T-helper 1 cell treated with Interleukin-12 subunit alpha and Interleukin-12 subunit beta and Interleukin-4 antibody, amounts not matched to agents 30 ng/mL and 1 ng/mL, for 36 hours (primary cell): Measurements from ENCODE around the gene KRTAP4-2. TPM values are rescaled to one million over a fixed set of nuclear protein-coding genes. Genes with fewer than 3 reads are reported as not detected.
"Not testable (repeated sequence)": the region's sequence is repeated elsewhere in the genome, so short reads cannot be mapped to it uniquely, and the experiment has no call there.

Source experiments
- intact Hi-C: fragments of 100-400 bp; cut with micrococcal nuclease; formaldehyde crosslinking; loops from one replicate; pipeline ENCODE4 v1.15.1; 2024
- total RNA-seq: library from RNA; stranded (reverse); gene quantifications from 2 replicates; pipeline ENCODE4 v1.2.3, GENCODE V29; 2022

Gene KRTAP4-2
- total RNA-seq, 1 donor from 2014 or later: not detected

GRCh38 chr17:41163828-41164227 is 14.2 kb downstream of the KRTAP4-2 start:
- intact Hi-C loops: no loop called here

- intact Hi-C loops: no loop called here
These were observed 17.4 kb downstream of the KRTAP4-2 start, which contains the start of gene KRTAP4-4 for GRCh38 chr17:41160648-41161047. TSS of gene KRTAP4-4 (minus strand) at chr17:41160748. CDS start at chr17:41160691, 57 bp downstream.

GRCh38 chr17:41160190-41160589 is 17.8 kb downstream of the KRTAP4-2 start:
- intact Hi-C loops: not testable (repeated sequence)

- intact Hi-C loops: no loop called here
These were observed 24.2 kb downstream of the KRTAP4-2 start for GRCh38 chr17:41153856-41154255.

GRCh38 chr17:41151525-41151924 is 26.5 kb downstream of the KRTAP4-2 start:
- intact Hi-C loops: no loop called here

GRCh38 chr17:41150026-41150425 is 28.0 kb downstream of the KRTAP4-2 start:
- intact Hi-C loops: no loop called here

GRCh38 chr17:41149652-41149985 is 28.4 kb downstream of the KRTAP4-2 start, which contains the start of gene KRTAP4-5:
TSS of gene KRTAP4-5 (minus strand) at chr17:41149825. CDS start at chr17:41149767, 58 bp downstream.
- intact Hi-C loops: no loop called here

GRCh38 chr17:41148971-41149651 is 28.9 kb downstream of the KRTAP4-2 start:
- intact Hi-C loops: not testable (repeated sequence)

- intact Hi-C loops: no loop called here
These were observed 30.4 kb downstream of the KRTAP4-2 start for GRCh38 chr17:41147531-41148204.

- intact Hi-C loops: no loop called here
These were observed 32.8 kb downstream of the KRTAP4-2 start for GRCh38 chr17:41145261-41145660.

- intact Hi-C loops: no loop called here
These were observed 33.2 kb downstream of the KRTAP4-2 start for GRCh38 chr17:41144846-41145245.

- intact Hi-C loops: no loop called here
These were observed 36.7 kb downstream of the KRTAP4-2 start for GRCh38 chr17:41141361-41141760.

- intact Hi-C loops: no loop called here
These were observed 37.5 kb downstream of the KRTAP4-2 start, which contains the start of gene KRTAP4-6 for GRCh38 chr17:41140360-41141131. TSS of gene KRTAP4-6 (minus strand) at chr17:41140544. CDS start at chr17:41140487, 57 bp downstream.

GRCh38 chr17:41139865-41140264 is 38.2 kb downstream of the KRTAP4-2 start:
- intact Hi-C loops: loop anchor here (2.0 kb wide), 1 partner anchor 55 kb away; the partner anchor contains the start of gene KRTAP4-7

- intact Hi-C loops: no loop called here
These were observed 43.9 kb downstream of the KRTAP4-2 start for GRCh38 chr17:41133880-41134735.

GRCh38 chr17:41131979-41132378 is 46.0 kb downstream of the KRTAP4-2 start:
- intact Hi-C loops: no loop called here

Other genes with a start within 250 kb of the KRTAP4-2 start
- gene KRT23, start 240.6 kb downstream of the KRTAP4-2 start, total RNA-seq: not detected in 2 replicates
- gene KRT39, start 211.3 kb downstream of the KRTAP4-2 start, total RNA-seq: not detected in 2 replicates
- gene KRT40, start 193.9 kb downstream of the KRTAP4-2 start, total RNA-seq: not detected in 2 replicates
- not detected in 2 replicates for gene KRTAP3-3, start 184.1 kb downstream of the KRTAP4-2 start, total RNA-seq
- not detected in 2 replicates for gene KRTAP3-2, start 178.3 kb downstream of the KRTAP4-2 start, total RNA-seq
- gene KRTAP3-1, start 169.1 kb downstream of the KRTAP4-2 start, total RNA-seq: not detected in 2 replicates
- not detected in 2 replicates for gene KRTAP1-5, start 151.0 kb downstream of the KRTAP4-2 start, total RNA-seq
- not detected in 2 replicates for gene KRTAP1-4, start 148.0 kb downstream of the KRTAP4-2 start, total RNA-seq
- not detected in 2 replicates for gene KRTAP1-3, start 143.3 kb downstream of the KRTAP4-2 start, total RNA-seq
- not detected in 2 replicates for gene KRTAP1-1, start 136.8 kb downstream of the KRTAP4-2 start, total RNA-seq
- gene KRTAP2-1, start 130.9 kb downstream of the KRTAP4-2 start, total RNA-seq: not detected in 2 replicates
- gene KRTAP2-2, start 123.0 kb downstream of the KRTAP4-2 start, total RNA-seq: not detected in 2 replicates
- not detected in 2 replicates for gene KRTAP2-3, start 118.1 kb downstream of the KRTAP4-2 start, total RNA-seq
- gene KRTAP2-4, start 112.3 kb downstream of the KRTAP4-2 start, total RNA-seq: not detected in 2 replicates
- not detected in 2 replicates for gene KRTAP4-7, start 94.1 kb downstream of the KRTAP4-2 start, total RNA-seq
- not detected in 2 replicates for gene KRTAP4-8, start 80.1 kb downstream of the KRTAP4-2 start, total RNA-seq
- gene KRTAP4-16, start 76.0 kb downstream of the KRTAP4-2 start, total RNA-seq: not detected in 2 replicates
- not detected in 2 replicates for gene KRTAP4-9, start 72.8 kb downstream of the KRTAP4-2 start, total RNA-seq
- gene KRTAP4-11, start 59.8 kb downstream of the KRTAP4-2 start, total RNA-seq: not detected in 2 replicates
- gene KRTAP4-12, start 54.0 kb downstream of the KRTAP4-2 start, total RNA-seq: not detected in 2 replicates
- gene KRTAP4-6, start 37.7 kb downstream of the KRTAP4-2 start, total RNA-seq: not detected in 2 replicates
- not detected in 2 replicates for gene KRTAP4-5, start 28.4 kb downstream of the KRTAP4-2 start, total RNA-seq
- not detected in 2 replicates for gene KRTAP4-4, start 17.5 kb downstream of the KRTAP4-2 start, total RNA-seq
- gene KRTAP4-3, start 10.0 kb downstream of the KRTAP4-2 start, total RNA-seq: not detected in 2 replicates
- not detected in 2 replicates for gene KRTAP4-1, start 6.7 kb upstream of the KRTAP4-2 start, total RNA-seq
- not detected in 2 replicates for gene KRTAP9-1, start 11.7 kb upstream of the KRTAP4-2 start, total RNA-seq
- not detected in 2 replicates for gene KRTAP9-2, start 48.4 kb upstream of the KRTAP4-2 start, total RNA-seq
- gene KRTAP9-3, start 54.2 kb upstream of the KRTAP4-2 start, total RNA-seq: not detected in 2 replicates
- not detected in 2 replicates for gene KRTAP9-8, start 59.8 kb upstream of the KRTAP4-2 start, total RNA-seq
- not detected in 2 replicates for gene KRTAP9-4, start 71.5 kb upstream of the KRTAP4-2 start, total RNA-seq
- not detected in 2 replicates for gene KRTAP9-9, start 77.2 kb upstream of the KRTAP4-2 start, total RNA-seq
- gene KRTAP9-6, start 87.2 kb upstream of the KRTAP4-2 start, total RNA-seq: not detected in 2 replicates
- gene KRTAP9-7, start 97.5 kb upstream of the KRTAP4-2 start, total RNA-seq: not detected in 2 replicates
- gene KRTAP29-1, start 124.6 kb upstream of the KRTAP4-2 start, total RNA-seq: not detected in 2 replicates
- not detected in 2 replicates for gene KRTAP16-1, start 131.1 kb upstream of the KRTAP4-2 start, total RNA-seq
- not detected in 2 replicates for gene KRTAP17-1, start 137.5 kb upstream of the KRTAP4-2 start, total RNA-seq
- gene KRT33A, start 172.6 kb upstream of the KRTAP4-2 start, total RNA-seq: not detected in 2 replicates
- gene KRT33B, start 191.6 kb upstream of the KRTAP4-2 start, total RNA-seq: not detected in 2 replicates
- gene KRT34, start 204.1 kb upstream of the KRTAP4-2 start, total RNA-seq: not detected in 2 replicates
- gene KRT31, start 219.4 kb upstream of the KRTAP4-2 start, total RNA-seq: not detected in 2 replicates
- gene KRT37, start 246.4 kb upstream of the KRTAP4-2 start, total RNA-seq: not detected in 2 replicates